Esophagus squamous epithelium (tissue), 5 donors: ENCODE measurements around the gene BOD1L1. TPM values are rescaled to one million over a fixed set of nuclear protein-coding genes. Genes with fewer than 3 reads are reported as not detected.
A peak's percentile ranks its signal among the peaks of the same experiment; 100 is the strongest.

Experiments used
- DNase-seq: peaks from one replicate; lab custom pipeline; 2025; lab: John Stamatoyannopoulos, UW
- H3K27ac ChIP-seq, 4 donors: fragments of 200-600 bp; sonication (generic); one replicate each; pipeline ENCODE4 v1.5.1; 2016 to 2019; ENCODE audit warnings: mild to moderate bottlenecking in 1 of 4
- H3K27me3 ChIP-seq, 4 donors: fragments of 200-600 bp; sonication (generic); 1 replicate in 3 of 4; 2 replicates in 1 of 4; pipeline versions ENCODE4 v1.5.1 to v1.6.0; 2017 to 2021; ENCODE audit warnings: antibody characterized with exemption in 1 of 4
- H3K36me3 ChIP-seq, 3 donors: fragments of 200-600 bp; sonication (generic); one replicate each; pipeline ENCODE4 v1.5.1; 2016 to 2019
- H3K4me1 ChIP-seq, 3 donors: fragments of 200-600 bp; sonication (generic); one replicate each; pipeline ENCODE4 v1.5.1; 2017 to 2019
- H3K4me3 ChIP-seq, 4 donors: fragments of 200-600 bp; sonication (generic); 1 replicate in 3 of 4; 2 replicates in 1 of 4; pipeline ENCODE4 v1.5.1; 2016 to 2019; ENCODE audit warnings: mild to moderate bottlenecking in 2 of 4, moderate library complexity in 1 of 4
- H3K9me3 ChIP-seq, 3 donors: fragments of 200-600 bp; sonication (generic); one replicate each; pipeline ENCODE4 v1.5.1; 2016 to 2019
- POLR2A ChIP-seq, 4 donors: fragments of 450-650 bp; IDR thresholded peaks; one replicate each; pipeline ENCODE4 v1.6.1; 2017; ENCODE audit warnings: antibody characterized with exemption in 4 of 4, mild to moderate bottlenecking in 4 of 4, moderate library complexity in 3 of 4
- WGBS, 2 donors: methylation state at CpG; one replicate each; pipeline ENCODE4 v1.1.5; 2018; 5-methylcytosine and 5-hydroxymethylcytosine counted together
- intact Hi-C: fragments of 100-400 bp; cut with DNase I; formaldehyde crosslinking; loops from one replicate; pipeline ENCODE4 v1.15.0; 2022
- total RNA-seq, 4 donors: library from RNA; depleted of rRNA; stranded (reverse); fragments of >200 nt; gene quantifications; one replicate each; pipeline ENCODE4 v1.1.0, GENCODE V29; 2016
- TF ChIP-seq, protein P1 (sequence below), 6 experiments: fragments of 450-650 bp in 4 of 6; fragments of 200-600 bp in 2 of 6; sonication (generic) in 2 of 6; IDR thresholded peaks; one replicate each; pipeline ENCODE4 v1.5.1; 2016 to 2019; ENCODE audit warnings: antibody characterized with exemption in 6 of 6, mild to moderate bottlenecking in 4 of 6, moderate library complexity in 4 of 6
- donor health status: DM: yes; HTN: yes; CAD: no.

Gene BOD1L1
- total RNA-seq, 4 donors from 2014 or later: 15.0 to 37.0 (median 25.6) TPM

DNA sequence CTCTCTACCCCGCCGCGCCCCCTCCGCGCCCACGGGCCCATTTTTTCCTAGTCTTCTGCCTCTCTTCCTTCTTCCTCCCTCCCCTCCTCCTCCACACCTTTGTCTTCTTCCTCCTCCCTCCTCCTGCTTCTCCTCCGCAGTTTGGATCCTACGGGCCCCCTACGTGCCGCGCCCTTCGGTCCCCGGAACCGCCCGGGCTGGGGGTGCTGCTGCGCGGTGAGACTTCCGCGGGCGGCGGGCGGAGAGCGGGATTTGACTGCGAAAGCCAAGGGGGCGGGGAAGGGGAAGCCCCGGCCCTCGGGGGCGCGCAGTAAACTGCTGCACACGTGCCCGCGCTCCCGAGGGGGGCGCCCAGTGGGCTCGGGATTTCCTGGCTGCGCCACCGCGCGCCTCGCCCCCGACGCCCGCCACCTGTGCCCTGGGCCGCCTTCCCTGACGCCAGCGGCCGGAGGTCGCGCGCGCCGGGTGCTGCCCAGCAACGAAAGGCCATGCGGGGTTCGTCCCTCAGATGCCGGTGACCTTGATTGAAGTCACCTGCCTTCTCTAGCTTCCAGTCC is 80.0 kb downstream of the BOD1L1 start:
- Histone ChIP-seq H3K4me3 (peak overlapping the region; percentile 24 to 59 (median 38)), H3K9me3 (peaks cover 0 to 5% (median 5%) of the 10 kb centered on the region in 3 donors), H3K27ac (no peak overlapping the region), H3K4me1 (peaks cover 30 to 56% (median 32%) of the 10 kb centered on the region in 3 donors), H3K36me3 (no peaks in the 10 kb centered on the region), H3K27me3 (peaks cover 30 to 98% (median 57%) of the 10 kb centered on the region in 4 donors)
- TF ChIP-seq, protein P1, sequence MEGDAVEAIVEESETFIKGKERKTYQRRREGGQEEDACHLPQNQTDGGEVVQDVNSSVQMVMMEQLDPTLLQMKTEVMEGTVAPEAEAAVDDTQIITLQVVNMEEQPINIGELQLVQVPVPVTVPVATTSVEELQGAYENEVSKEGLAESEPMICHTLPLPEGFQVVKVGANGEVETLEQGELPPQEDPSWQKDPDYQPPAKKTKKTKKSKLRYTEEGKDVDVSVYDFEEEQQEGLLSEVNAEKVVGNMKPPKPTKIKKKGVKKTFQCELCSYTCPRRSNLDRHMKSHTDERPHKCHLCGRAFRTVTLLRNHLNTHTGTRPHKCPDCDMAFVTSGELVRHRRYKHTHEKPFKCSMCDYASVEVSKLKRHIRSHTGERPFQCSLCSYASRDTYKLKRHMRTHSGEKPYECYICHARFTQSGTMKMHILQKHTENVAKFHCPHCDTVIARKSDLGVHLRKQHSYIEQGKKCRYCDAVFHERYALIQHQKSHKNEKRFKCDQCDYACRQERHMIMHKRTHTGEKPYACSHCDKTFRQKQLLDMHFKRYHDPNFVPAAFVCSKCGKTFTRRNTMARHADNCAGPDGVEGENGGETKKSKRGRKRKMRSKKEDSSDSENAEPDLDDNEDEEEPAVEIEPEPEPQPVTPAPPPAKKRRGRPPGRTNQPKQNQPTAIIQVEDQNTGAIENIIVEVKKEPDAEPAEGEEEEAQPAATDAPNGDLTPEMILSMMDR (IDR thresholded peaks at IDR 0.05): no peak
- TF ChIP-seq POLR2A (IDR thresholded peaks at IDR 0.05): no peak
- 1 to 5% methylated on average over 4 to 9 of the region's 56 CpGs for WGBS, 2 donors
- intact Hi-C loops: loop anchor here (5.0 kb wide), 1 partner anchor 695 kb away; no protein-coding TSS in a partner anchor
- DNase-seq: no peak

DNA sequence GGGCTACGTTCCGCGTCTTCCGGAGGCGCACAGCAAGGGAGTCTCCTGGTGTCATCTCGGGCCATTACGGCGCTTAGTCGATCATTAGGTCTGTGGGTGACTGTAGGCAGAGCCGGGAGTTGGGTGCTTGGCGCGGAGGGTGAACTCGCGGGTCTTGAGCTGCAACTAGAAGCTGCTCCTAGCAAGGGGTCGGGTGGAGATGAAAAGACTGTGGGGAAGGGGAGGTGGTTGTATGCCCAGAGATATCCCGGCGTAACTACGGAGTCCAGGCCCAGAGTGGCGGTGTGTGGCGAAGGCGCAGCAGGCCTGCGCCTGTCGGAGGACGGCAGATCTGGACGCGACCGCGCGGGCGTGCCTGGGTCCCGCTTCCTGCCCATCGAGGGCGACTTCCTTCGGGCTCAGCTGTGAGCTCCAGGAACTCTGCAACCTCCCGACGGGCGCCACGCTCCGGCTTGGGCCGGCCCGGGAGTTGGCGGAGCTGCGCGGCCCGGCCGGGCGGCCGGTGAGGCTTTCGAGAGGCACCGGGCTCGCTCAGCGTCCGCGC is 80.5 kb downstream of the BOD1L1 start:
- Histone ChIP-seq H3K36me3 (no peaks in the 10 kb centered on the region), H3K4me1 (peaks cover 33 to 61% (median 37%) of the 10 kb centered on the region in 3 donors), H3K27ac (no peak overlapping the region), H3K9me3 (peaks cover 0 to 5% (median 5%) of the 10 kb centered on the region in 3 donors), H3K27me3 (peaks cover 35 to 98% (median 62%) of the 10 kb centered on the region in 4 donors), H3K4me3 (peak overlapping the region; percentile 24 to 59 (median 38))
- no peak for DNase-seq
- 5 to 6% methylated on average over 21 to 43 of the region's 54 CpGs for WGBS, 2 donors
- TF ChIP-seq, protein P1 (IDR thresholded peaks at IDR 0.05): no peak
- no peak for TF ChIP-seq POLR2A (IDR thresholded peaks at IDR 0.05)
- intact Hi-C loops: loop anchor here (5.0 kb wide), 1 partner anchor 695 kb away; no protein-coding TSS in a partner anchor

DNA sequence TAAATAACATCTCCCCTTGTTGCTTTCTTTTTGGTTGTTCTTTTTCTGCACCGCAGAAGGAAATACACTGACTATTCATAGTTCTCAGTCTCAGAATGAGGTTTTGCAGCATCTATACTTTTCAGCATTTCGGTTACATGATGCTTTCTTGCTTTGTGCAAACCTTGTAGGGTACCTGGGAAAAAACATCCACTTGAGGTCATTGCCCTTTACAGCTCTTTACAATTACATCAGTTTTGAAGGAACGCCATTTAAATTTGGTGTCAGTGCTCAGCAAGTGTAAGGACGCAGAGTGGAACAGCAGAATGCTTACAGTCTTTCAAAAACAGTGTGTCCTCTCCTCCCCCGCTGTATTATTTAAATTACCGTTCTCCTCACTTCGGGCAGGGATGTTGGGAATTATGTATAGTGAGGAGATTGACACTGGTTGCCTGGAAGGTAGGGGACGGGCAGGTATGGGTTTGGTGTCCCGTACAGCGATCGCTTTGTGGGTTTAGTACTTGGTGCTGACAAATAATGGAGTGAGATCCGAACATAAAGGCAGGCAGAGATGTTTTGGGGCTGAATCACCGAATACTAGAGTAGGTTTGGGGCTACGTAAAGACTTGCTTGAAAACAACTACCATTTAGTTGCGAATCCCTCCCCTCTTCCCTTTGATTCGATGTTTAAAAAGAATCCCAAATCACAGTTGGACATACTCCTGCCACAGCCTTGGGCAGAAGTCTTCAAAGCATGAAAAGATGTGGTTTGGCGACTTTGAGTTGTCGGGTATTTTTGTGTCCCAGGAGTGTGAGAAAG is 81.2 kb downstream of the BOD1L1 start:
- WGBS, 2 donors: 18 to 28% methylated on average over 18 of the region's 18 CpGs
- Histone ChIP-seq H3K27ac (no peak overlapping the region), H3K4me3 (peak overlapping the region in 1 of 4 donors; percentile 59), H3K4me1 (peaks cover 39 to 68% (median 41%) of the 10 kb centered on the region in 3 donors), H3K9me3 (peaks cover 0 to 5% (median 3%) of the 10 kb centered on the region in 3 donors), H3K27me3 (peaks cover 37 to 100% (median 68%) of the 10 kb centered on the region in 4 donors), H3K36me3 (no peaks in the 10 kb centered on the region)
- TF ChIP-seq, protein P1 (IDR thresholded peaks at IDR 0.05): no peak
- no peak for TF ChIP-seq POLR2A (IDR thresholded peaks at IDR 0.05)
- intact Hi-C loops: loop anchor here (5.0 kb wide), 1 partner anchor 694 kb away; no protein-coding TSS in a partner anchor
- DNase-seq: no peak

DNA sequence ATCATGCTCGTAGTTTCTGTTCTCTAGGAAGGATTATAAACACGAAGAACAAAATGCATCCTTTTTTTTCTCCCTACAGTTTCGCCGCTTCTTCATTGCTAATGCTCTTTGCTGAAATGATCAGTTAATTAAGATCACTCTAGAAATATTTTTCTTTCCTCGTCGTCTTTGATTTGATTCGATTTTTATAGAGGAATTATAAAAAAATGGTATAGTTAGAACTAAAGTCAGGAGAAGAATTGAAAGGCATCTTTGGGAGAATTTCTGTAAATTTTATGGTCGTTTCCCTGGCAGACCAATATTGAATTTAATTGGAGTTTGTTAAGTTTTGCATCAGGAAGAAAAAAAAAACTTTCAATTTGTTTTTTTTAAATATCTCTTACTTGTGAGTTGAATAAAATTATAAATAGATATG is 82.1 kb downstream of the BOD1L1 start:
- 18 to 25% methylated on average over 8 of the region's 8 CpGs for WGBS, 2 donors
- peaks cover 0 to 5% (median 0%) of the 10 kb centered on the region in 3 donors for H3K9me3 ChIP-seq
- peak overlapping the region in 2 of 4 donors; percentile 63 to 76 for H3K4me3 ChIP-seq
- H3K27ac ChIP-seq: no peak overlapping the region
- H3K36me3 ChIP-seq: no peaks in the 10 kb centered on the region
- H3K27me3 ChIP-seq: peaks cover 37 to 100% (median 78%) of the 10 kb centered on the region in 4 donors
- intact Hi-C loops: loop anchor here (5.0 kb wide), 1 partner anchor 693 kb away; no protein-coding TSS in a partner anchor
- TF ChIP-seq, protein P1 (IDR thresholded peaks at IDR 0.05): no peak
- no peak for TF ChIP-seq POLR2A (IDR thresholded peaks at IDR 0.05)
- no peak for DNase-seq
- peaks cover 39 to 75% (median 41%) of the 10 kb centered on the region in 3 donors for H3K4me1 ChIP-seq
